ENCODE data around the gene TUBG2.

DNA sequence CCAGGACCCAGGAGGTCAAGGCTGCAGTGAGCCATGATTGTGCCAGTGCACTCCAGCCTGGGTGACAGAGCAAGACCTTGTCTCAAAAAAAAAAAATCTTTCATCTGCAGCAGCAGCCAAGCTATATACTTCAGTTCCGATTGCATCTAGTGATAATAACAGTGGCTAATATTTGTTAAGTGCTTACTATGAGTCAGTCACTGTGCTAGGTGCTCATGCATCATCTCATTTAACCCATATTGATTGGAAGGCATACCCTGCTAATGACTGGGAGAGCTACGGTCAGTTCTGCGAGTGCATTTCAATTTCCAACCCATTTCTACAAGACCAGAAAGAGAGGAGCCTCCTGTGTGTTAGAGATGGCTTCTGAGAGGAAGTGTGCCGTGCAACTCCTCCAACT is 7.7 kb upstream of the TUBG2 start:
- TF ChIP-seq, protein P1, sequence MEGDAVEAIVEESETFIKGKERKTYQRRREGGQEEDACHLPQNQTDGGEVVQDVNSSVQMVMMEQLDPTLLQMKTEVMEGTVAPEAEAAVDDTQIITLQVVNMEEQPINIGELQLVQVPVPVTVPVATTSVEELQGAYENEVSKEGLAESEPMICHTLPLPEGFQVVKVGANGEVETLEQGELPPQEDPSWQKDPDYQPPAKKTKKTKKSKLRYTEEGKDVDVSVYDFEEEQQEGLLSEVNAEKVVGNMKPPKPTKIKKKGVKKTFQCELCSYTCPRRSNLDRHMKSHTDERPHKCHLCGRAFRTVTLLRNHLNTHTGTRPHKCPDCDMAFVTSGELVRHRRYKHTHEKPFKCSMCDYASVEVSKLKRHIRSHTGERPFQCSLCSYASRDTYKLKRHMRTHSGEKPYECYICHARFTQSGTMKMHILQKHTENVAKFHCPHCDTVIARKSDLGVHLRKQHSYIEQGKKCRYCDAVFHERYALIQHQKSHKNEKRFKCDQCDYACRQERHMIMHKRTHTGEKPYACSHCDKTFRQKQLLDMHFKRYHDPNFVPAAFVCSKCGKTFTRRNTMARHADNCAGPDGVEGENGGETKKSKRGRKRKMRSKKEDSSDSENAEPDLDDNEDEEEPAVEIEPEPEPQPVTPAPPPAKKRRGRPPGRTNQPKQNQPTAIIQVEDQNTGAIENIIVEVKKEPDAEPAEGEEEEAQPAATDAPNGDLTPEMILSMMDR (IDR thresholded peaks at IDR 0.05; ENCODE audit: low read depth, low read length) = no peak
- no peak for TF ChIP-seq MAX (IDR thresholded peaks at IDR 0.05; ENCODE audit: low read depth, low read length)
- no peak for TF ChIP-seq POLR2A (IDR thresholded peaks at IDR 0.05; ENCODE audit: extremely low read depth, insufficient read length)
- TF ChIP-seq MYC (IDR thresholded peaks at IDR 0.05; ENCODE audit: low read depth, low read length) = no peak
